ENCODE measurements around the gene CYFIP2. TPM values are rescaled to one million over a fixed set of nuclear protein-coding genes. Genes with fewer than 3 reads are reported as not detected.

The CYFIP2 gene
- polyA plus RNA-seq, 1 donor from 2014 or later, result 59.7 TPM

GRCh38 chr5:157434096-157434495 is 168.2 kb downstream of the CYFIP2 start:
- no peaks in the 10 kb centered on the region for H3K9me3 ChIP-seq (ENCODE audit: low read length)
- no peak overlapping the region for H2AFZ ChIP-seq (ENCODE audit: low read depth, low read length)
- H3K79me2 ChIP-seq (replicated peaks; ENCODE audit: insufficient read depth, low read length), result no peaks in the 10 kb centered on the region
- H3K4me3 ChIP-seq (ENCODE audit: low read length), result no peak overlapping the region
- H3K27me3 ChIP-seq (ENCODE audit: insufficient read depth, low read depth, low read length), result no peaks in the 10 kb centered on the region
- no peak overlapping the region for H3K4me2 ChIP-seq (ENCODE audit: low read length)
- no peak overlapping the region for H3K9ac ChIP-seq (ENCODE audit: low read length)
- no peaks in the 10 kb centered on the region for H3F3A ChIP-seq (ENCODE audit: insufficient read depth, low read length, poor library complexity, severe bottlenecking)
- H4K20me1 ChIP-seq (ENCODE audit: insufficient read depth), result no peaks in the 10 kb centered on the region
- no peaks in the 10 kb centered on the region for H3K9me2 ChIP-seq (ENCODE audit: insufficient read depth, low read length)
- no peak for TF ChIP-seq RAD21 (conservative IDR thresholded peaks at IDR 0.05)
- H3K27ac ChIP-seq (ENCODE audit: low read length), result no peak overlapping the region
- no peaks in the 10 kb centered on the region for H3K36me3 ChIP-seq (ENCODE audit: insufficient read depth, low read length)

- peak overlapping the region; percentile 50 for H3K27ac ChIP-seq (ENCODE audit: low read length)
- no peaks in the 10 kb centered on the region for H3K9me2 ChIP-seq (ENCODE audit: insufficient read depth, low read length)
- H4K20me1 ChIP-seq (ENCODE audit: insufficient read depth), result no peaks in the 10 kb centered on the region
- H3K27me3 ChIP-seq (ENCODE audit: insufficient read depth, low read depth, low read length), result no peaks in the 10 kb centered on the region
- no peak overlapping the region for H3K9ac ChIP-seq (ENCODE audit: low read length)
- no peaks in the 10 kb centered on the region for H3K9me3 ChIP-seq (ENCODE audit: low read length)
- H3F3A ChIP-seq (ENCODE audit: insufficient read depth, low read length, poor library complexity, severe bottlenecking), result no peaks in the 10 kb centered on the region
- no peak overlapping the region for H3K4me3 ChIP-seq (ENCODE audit: low read length)
- H3K79me2 ChIP-seq (replicated peaks; ENCODE audit: insufficient read depth, low read length), result no peaks in the 10 kb centered on the region
- no peak overlapping the region for H2AFZ ChIP-seq (ENCODE audit: low read depth, low read length)
- H3K36me3 ChIP-seq (ENCODE audit: insufficient read depth, low read length), result no peaks in the 10 kb centered on the region
- TF ChIP-seq RAD21 (conservative IDR thresholded peaks at IDR 0.05) (no peak), MXI1 (conservative IDR thresholded peaks at IDR 0.05; ENCODE audit: poor library complexity, severe bottlenecking) (no peak), REST (IDR thresholded peaks at IDR 0.05; ENCODE audit: borderline replicate concordance) (no peak), POLR2AphosphoS5 (IDR thresholded peaks at IDR 0.05) (no peak), SMC3 (conservative IDR thresholded peaks at IDR 0.05; ENCODE audit: poor library complexity) (no peak), EZH2 (IDR thresholded peaks at IDR 0.05; ENCODE audit: borderline replicate concordance, insufficient read depth, low read length, poor library complexity, severe bottlenecking) (no peak), CTCF (IDR thresholded peaks at IDR 0.05; ENCODE audit: poor library complexity, severe bottlenecking) (no peak), EP300 (conservative IDR thresholded peaks at IDR 0.05; ENCODE audit: poor library complexity, severe bottlenecking) (no peak), TAF1 (IDR thresholded peaks at IDR 0.05; ENCODE audit: low read depth) (no peak)
- H3K4me2 ChIP-seq (ENCODE audit: low read length), result no peak overlapping the region
These were observed 177.2 kb downstream of the CYFIP2 start for GRCh38 chr5:157443041-157443549.

- no peak for TF ChIP-seq SMC3 (conservative IDR thresholded peaks at IDR 0.05; ENCODE audit: poor library complexity)
- no peak for TF ChIP-seq CTCF (IDR thresholded peaks at IDR 0.05; ENCODE audit: poor library complexity, severe bottlenecking)
- no peak for TF ChIP-seq POLR2AphosphoS5 (IDR thresholded peaks at IDR 0.05)
- TF ChIP-seq RAD21 (conservative IDR thresholded peaks at IDR 0.05), result no peak
These were observed 178.3 kb downstream of the CYFIP2 start for GRCh38 chr5:157444224-157444623.

More at GRCh38 chr5:157444224-157444623, 178.3 kb downstream of the CYFIP2 start:
- Histone ChIP-seq H3K9me2 (ENCODE audit: insufficient read depth, low read length) (no peaks in the 10 kb centered on the region), H4K20me1 (ENCODE audit: insufficient read depth) (no peaks in the 10 kb centered on the region), H3F3A (ENCODE audit: insufficient read depth, low read length, poor library complexity, severe bottlenecking) (no peaks in the 10 kb centered on the region), H3K79me2 (replicated peaks; ENCODE audit: insufficient read depth, low read length) (no peaks in the 10 kb centered on the region), H3K27me3 (ENCODE audit: insufficient read depth, low read depth, low read length) (no peaks in the 10 kb centered on the region), H3K4me3 (ENCODE audit: low read length) (peak overlapping the region; percentile 2), H3K4me2 (ENCODE audit: low read length) (no peak overlapping the region), H3K27ac (ENCODE audit: low read length) (peak overlapping the region; percentile 14), H3K36me3 (ENCODE audit: insufficient read depth, low read length) (no peaks in the 10 kb centered on the region), H2AFZ (ENCODE audit: low read depth, low read length) (no peak overlapping the region), H3K9me3 (ENCODE audit: low read length) (no peaks in the 10 kb centered on the region), H3K9ac (ENCODE audit: low read length) (no peak overlapping the region)
